Activated gamma-delta T cell treated with Interleukin-2 at 50 U/mL for 16 hours (primary cell): Measurements from ENCODE around the gene TRPC4AP.
A peak's percentile ranks its signal among the peaks of the same experiment; 100 is the strongest.
"Not testable (repeated sequence)": the region's sequence is repeated elsewhere in the genome, so short reads cannot be mapped to it uniquely, and the experiment has no call there.

Experiments
- DNase-seq: peaks from one replicate; pipeline ENCODE4 v3.0.0-alpha.2; 2020

The TRPC4AP gene

GRCh38 chr20:35092524-35093266 lies at the start of gene TRPC4AP:
Gene TRPC4AP (minus strand): TSS chr20:35092807. CDS start chr20:35092781, 26 bp downstream.
- DNase-seq, result peak; percentile 84

GRCh38 chr20:35135867-35136586 lies 43.4 kb upstream of the TRPC4AP start:
- DNase-seq, result no peak

DNA sequence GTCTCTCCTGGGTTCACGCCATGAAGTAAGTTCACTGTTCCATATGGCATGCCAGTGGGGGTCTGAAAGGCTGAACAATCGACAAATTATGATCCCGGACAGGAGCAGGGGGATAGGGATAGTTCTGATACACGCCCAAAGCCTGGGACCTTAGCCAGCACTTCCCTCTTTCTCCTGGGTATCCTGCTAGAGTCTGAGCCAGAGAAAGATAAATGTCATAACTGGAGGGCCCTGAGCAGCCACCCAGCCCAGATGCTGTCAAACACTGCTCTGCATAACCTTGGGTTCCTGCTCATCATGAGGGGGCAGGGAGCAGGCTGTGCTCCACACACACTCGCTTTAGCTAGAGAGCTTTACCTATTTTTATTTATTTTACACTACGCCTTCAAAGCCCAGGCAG lies 42.3 kb upstream of the TRPC4AP start:
- DNase-seq, result no peak

DNA sequence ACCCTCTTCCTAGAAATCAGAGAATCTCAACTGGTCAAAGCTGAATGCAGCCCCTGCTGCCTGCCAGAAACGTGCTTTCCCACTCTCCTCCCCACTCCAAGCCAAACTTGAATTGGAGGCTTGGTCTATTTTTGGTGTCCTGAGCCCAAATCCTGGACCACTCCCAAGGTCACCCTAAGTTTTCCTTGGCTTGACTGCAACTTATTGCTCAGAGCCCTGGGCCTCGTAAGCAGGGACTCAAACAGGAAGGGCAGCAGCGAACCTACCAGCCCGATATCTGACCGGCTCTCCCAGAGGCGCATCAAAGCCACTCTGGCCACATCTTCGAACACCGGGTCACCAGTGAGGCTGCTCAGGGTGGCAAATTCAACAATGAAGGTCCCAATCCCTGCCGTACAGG lies 41.9 kb upstream of the TRPC4AP start:
- DNase-seq, result no peak

- no peak for DNase-seq
Observed at GRCh38 chr20:35133735-35134134, 41.1 kb upstream of the TRPC4AP start.

DNA sequence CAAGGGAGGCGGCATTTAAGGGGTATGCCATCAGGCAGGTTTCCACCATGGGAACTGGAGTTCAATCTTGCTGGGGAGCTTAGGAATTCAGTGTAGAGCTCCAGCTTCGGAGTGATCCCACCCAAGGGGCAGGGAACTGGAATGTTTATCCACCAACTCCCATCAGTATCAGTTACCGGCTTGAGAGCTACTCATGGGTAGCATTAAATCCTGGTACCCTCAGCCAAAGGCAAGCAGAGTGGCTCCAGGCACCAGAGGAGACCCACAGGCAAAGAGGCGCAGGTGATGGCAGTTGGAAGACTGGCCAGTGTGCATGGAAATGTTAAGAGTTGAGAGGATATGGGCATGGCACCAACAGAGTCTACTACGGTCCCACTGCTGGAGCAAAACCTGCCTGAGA lies 40.4 kb upstream of the TRPC4AP start:
- no peak for DNase-seq

DNA sequence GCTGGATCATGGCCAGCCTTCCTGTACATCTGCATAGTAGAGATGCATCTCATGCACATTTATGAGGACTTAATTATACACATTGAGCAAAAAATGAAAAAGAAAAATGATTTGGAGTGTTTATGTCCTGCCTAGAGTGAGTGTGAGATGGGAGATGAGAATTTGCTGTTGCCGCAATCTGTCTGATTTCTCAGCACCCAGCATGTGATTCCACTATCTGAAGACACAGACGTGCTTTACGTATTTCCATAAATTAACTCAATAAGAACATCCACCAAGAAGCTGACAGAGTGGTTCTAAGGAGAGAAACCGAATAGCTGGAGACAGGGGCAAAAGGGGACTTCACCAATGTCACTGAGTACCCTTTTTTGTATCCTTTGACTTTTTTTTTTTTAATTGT lies 39.3 kb upstream of the TRPC4AP start:
- no peak for DNase-seq

DNA sequence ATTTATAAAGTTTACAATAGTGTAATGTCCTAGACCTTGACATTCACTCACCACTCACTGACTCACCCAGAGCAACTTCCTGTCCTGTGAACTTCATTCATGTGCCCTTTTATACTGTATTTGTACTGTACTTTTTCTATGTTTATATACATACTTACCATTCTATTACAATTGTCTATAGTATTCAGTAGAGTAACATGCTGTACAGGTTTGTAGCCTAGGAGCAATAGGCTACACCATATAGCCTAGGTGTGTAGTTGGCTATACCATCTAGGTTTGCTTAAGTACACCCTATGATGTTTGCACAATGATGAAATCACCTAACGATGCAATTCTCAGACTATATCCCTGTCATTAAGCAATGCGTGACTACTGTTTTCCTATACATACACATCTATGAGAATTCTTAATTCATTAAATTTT lies 37.1 kb upstream of the TRPC4AP start:
- DNase-seq, result no peak

DNA sequence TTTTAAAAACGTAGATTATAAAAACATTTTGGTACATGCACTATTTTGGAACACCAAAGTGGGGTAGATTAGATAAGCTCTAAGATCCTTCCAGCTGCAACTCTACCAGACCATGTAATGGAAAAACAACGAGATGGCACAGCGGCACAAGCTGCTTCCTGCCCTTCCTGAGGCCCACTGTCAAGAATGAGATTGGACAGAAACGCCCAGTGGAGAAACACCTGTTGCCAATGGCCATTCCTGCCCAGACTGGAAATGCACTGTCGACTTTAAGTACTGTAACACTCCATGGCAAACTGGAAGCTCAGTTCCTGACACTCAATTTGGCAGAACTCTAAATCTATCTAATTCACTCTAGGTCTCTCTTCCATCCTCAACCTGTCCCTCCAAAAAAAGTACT lies 33.1 kb upstream of the TRPC4AP start:
- no peak for DNase-seq

- DNase-seq, result no peak
Observed at GRCh38 chr20:35122756-35123405, 30.3 kb upstream of the TRPC4AP start.

DNA sequence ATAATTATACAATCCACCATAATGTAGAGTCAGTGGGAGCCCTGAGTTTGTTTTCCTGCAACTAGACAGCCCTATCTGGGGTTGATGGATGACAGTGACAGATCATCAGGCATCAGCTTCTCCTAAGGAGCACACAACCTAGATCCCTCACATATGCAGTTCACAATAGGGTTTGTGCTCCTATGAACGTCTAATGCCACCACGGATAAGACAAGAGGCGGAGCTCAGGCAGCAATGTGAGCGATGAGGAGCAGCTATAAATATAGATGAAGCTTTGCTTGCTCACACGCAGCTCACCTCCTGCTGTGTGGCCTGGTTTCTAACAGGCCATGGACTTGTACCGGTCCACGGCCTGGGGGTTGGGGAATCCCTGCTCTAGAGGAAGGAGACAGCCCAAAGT lies 28.6 kb upstream of the TRPC4AP start:
- no peak for DNase-seq

- DNase-seq, result no peak
Observed at GRCh38 chr20:35120012-35120701, 27.6 kb upstream of the TRPC4AP start.

DNA sequence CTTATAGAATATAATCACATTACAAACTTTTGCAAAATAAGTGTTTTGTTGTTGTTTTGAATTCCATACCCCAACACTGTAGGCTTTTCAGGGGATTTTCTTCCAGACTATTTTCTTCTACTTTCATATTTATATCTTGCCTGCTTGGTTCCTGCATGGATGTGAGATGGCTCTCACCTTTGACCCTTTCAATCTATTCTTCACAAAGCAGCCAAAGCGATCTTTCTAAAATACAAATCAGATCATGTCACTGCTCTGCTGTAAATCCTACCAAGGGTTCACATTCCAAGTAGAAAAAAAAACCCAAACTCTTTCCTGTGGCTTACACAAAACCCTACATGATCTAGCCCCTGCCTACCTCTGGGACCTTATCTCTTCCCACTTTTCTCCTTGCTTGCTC lies 25.0 kb upstream of the TRPC4AP start:
- no peak for DNase-seq

DNA sequence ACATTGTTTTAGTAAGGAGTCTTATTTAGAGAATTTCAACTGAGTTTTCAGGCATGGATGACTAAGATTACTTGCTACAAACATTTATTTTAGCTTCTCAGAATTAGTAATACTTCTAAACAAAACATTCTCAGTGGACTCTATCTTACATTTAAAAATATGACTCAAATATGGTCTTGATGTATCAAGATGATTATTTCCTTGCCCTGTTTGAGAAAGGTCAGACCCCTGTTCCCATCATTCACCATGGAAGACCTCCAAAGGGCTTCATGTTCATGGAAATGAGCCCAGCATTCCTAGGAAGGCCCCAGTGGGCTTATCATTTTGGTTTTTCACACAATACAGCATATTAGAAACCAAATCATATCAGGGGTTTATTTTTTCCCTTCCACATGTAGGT lies 24.6 kb upstream of the TRPC4AP start:
- no peak for DNase-seq

DNA sequence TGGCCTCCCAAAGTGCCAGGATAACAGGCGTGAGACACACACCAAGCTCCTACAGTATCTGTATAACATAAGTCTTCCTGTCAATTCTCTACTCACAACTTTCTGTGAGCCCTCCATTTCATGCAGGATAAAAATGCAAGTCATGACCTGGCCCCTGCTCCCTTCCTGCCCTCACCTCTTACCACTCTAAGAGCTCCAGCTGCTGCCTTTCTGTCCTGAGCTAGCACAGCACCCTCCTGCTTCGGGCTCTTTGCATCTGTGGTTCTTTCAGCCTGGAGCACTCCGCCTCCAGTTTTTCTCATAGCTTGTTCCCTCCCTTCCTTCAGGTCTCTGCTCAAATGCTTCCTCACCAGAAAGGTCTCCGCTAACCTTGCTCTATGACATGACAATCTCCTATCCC lies 23.7 kb upstream of the TRPC4AP start:
- no peak for DNase-seq

GRCh38 chr20:35115606-35116005 lies 23.0 kb upstream of the TRPC4AP start:
- DNase-seq, result no peak

DNA sequence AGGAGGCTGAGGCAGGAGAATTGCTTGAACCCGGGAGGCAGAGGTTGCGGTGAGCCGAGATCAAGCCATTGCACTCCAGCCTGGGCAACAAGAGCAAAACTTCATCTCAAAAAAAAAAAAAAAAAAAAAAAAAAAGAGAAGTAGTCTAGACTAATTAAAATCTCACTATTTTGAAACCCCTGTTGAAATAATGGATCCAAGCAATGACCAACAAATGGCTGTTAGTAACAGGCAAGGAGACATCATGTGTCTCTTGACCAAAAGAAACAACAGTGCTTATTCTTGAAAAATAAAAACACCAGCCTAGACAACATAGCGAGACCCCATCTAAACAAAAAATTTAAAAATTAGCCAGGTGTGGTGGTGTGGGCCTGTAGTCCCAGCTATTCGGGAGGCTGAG lies 19.7 kb upstream of the TRPC4AP start:
- DNase-seq, result not testable (repeated sequence)

- DNase-seq, result no peak
Observed at GRCh38 chr20:35111141-35111888, 18.7 kb upstream of the TRPC4AP start.

DNA sequence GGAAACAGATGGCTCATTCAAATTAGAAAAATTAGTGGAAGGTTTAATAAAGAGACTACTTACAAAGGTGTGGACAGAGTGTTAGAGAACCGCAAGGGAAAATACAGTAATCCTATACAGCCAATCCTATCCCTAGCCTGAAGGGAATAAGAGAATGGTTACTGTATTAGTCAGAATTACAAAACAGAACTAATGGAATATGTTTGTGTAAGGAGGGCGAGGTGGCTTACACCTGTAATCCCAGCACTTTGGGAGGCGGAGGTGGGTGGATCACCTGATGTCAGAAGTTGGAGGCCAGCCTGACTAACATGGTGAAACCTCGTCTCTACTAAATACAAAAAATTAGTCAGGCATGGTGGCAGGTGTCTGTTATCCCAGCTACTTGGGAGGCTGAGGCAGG lies 16.3 kb upstream of the TRPC4AP start:
- no peak for DNase-seq

- no peak for DNase-seq
Observed at GRCh38 chr20:35106827-35107380, 14.3 kb upstream of the TRPC4AP start.

GRCh38 chr20:35104685-35105295 lies 12.2 kb upstream of the TRPC4AP start:
- no peak for DNase-seq

- no peak for DNase-seq
Observed at GRCh38 chr20:35101620-35102019, 9.0 kb upstream of the TRPC4AP start.
